Endodermal cell (in vitro differentiated cells): ENCODE results near the gene KASH5. TPM values are rescaled to one million over a fixed set of nuclear protein-coding genes. Genes with fewer than 3 reads are reported as not detected.

Experiments used
- DNase-seq: peaks from one replicate; pipeline ENCODE4 v3.0.0-alpha.2; 2017
- H3K27ac ChIP-seq: 2 replicates; pipeline ENCODE4 v1.5.1; 2013; ENCODE audit warnings: mild to moderate bottlenecking, low read depth, low read length, moderate library complexity
- H3K27me3 ChIP-seq: 2 replicates; pipeline ENCODE4 v1.6.1; 2013; ENCODE audit warnings: mild to moderate bottlenecking, low read length, moderate library complexity; ENCODE audit not compliant: insufficient read depth, control insufficient read depth, poor library complexity, severe bottlenecking
- H3K36me3 ChIP-seq: 2 replicates; pipeline ENCODE4 v1.7.0; 2013; ENCODE audit warnings: mild to moderate bottlenecking, low read length, moderate library complexity; ENCODE audit not compliant: control insufficient read depth, insufficient read depth
- H3K4me1 ChIP-seq: one replicate; pipeline ENCODE4 v1.7.0; 2013; ENCODE audit warnings: low read length; ENCODE audit not compliant: control insufficient read depth, insufficient read depth
- H3K4me3 ChIP-seq: 2 replicates; pipeline ENCODE4 v1.5.1; 2013; ENCODE audit warnings: mild to moderate bottlenecking, low read length, moderate library complexity
- H3K9ac ChIP-seq: 2 replicates; pipeline ENCODE4 v1.6.1; 2013; ENCODE audit warnings: mild to moderate bottlenecking, low read length, moderate library complexity; ENCODE audit not compliant: poor library complexity, severe bottlenecking; ENCODE audit errors: extremely low read depth
- H3K9me3 ChIP-seq: 2 replicates; pipeline ENCODE4 v1.6.1; 2013; ENCODE audit warnings: mild to moderate bottlenecking, low read length, moderate library complexity; ENCODE audit not compliant: control insufficient read depth
- H3K27ac Mint-ChIP-seq: 2 replicates; pipeline ENCODE4 v1.8.0; 2020; ENCODE audit warnings: mixed read lengths
- H3K27me3 Mint-ChIP-seq: 2 replicates; pipeline ENCODE4 v1.8.0; 2021; ENCODE audit warnings: mild to moderate bottlenecking, mixed read lengths; ENCODE audit not compliant: insufficient read depth
- H3K36me3 Mint-ChIP-seq: 2 replicates; pipeline ENCODE4 v1.8.0; 2020; ENCODE audit warnings: low read depth, mixed read lengths
- H3K4me1 Mint-ChIP-seq: 2 replicates; pipeline ENCODE4 v1.8.0; 2020; ENCODE audit warnings: mixed read lengths
- H3K4me3 Mint-ChIP-seq: 2 replicates; pipeline ENCODE4 v1.8.0; 2020; ENCODE audit warnings: mild to moderate bottlenecking, moderate library complexity, mixed read lengths
- H3K9me3 Mint-ChIP-seq: 2 replicates; pipeline ENCODE4 v1.8.0; 2020; ENCODE audit warnings: mild to moderate bottlenecking, mixed read lengths
- WGBS, 2 experiments: methylation state at CpG; one replicate each; pipeline versions ENCODE4 v1.1.5 to v1.1.7; 2013; ENCODE audit warnings: missing lambda C conversion rate in 2 of 2, mixed read lengths in 1 of 2; ENCODE audit not compliant: insufficient coverage in 1 of 2, insufficient read length in 1 of 2; 5-methylcytosine and 5-hydroxymethylcytosine counted together
- long read RNA-seq, 4 experiments: library from polyadenylated mRNA in 2 of 4; library from RNA in 1 of 4; library from capped mRNA in 1 of 4; stranded (forward) in 3 of 4; unstranded in 1 of 4; transcript quantifications; one replicate each; pipeline ENCODE4 v2.0.0, GENCODE V29; 2020 to 2021; ENCODE audit warnings: inconsistent platforms in 1 of 4
- polyA plus RNA-seq, 2 experiments: library from polyadenylated mRNA; stranded (reverse); fragments of 50-300 nt; gene quantifications; one replicate each; pipeline ENCODE4 v1.2.3, GENCODE V29; 2013
- total RNA-seq, 2 donors: library from RNA; stranded (reverse); fragmentation: NEBNext Ultra II Directional in 1 of 2; extraction: Animal tissue kit (Norgen Biotek cat#: 25700) in 1 of 2; gene quantifications; 2 replicates in 1 of 2; 3 replicates in 1 of 2; pipeline ENCODE4 v1.2.1, GENCODE V29; 2021
- TF ChIP-seq, protein P1 (sequence below): fragments of 200-600 bp; sonication (generic); conservative IDR thresholded peaks from 2 replicates; pipeline ENCODE4 v1.5.0; 2021; ENCODE audit warnings: antibody characterized with exemption, mild to moderate bottlenecking

The KASH5 gene, protein sequence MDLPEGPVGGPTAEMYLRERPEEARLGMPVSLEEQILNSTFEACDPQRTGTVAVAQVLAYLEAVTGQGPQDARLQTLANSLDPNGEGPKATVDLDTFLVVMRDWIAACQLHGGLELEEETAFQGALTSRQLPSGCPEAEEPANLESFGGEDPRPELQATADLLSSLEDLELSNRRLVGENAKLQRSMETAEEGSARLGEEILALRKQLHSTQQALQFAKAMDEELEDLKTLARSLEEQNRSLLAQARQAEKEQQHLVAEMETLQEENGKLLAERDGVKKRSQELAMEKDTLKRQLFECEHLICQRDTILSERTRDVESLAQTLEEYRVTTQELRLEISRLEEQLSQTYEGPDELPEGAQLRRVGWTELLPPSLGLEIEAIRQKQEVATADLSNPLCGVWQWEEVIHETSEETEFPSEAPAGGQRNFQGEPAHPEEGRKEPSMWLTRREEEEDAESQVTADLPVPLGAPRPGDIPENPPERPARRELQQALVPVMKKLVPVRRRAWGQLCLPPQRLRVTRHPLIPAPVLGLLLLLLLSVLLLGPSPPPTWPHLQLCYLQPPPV
- total RNA-seq: under 1 TPM in 1 of 2 donors, not detected in 1; 0.13 TPM
- polyA plus RNA-seq (2013, experiment 1 of 2): not detected
- not detected for polyA plus RNA-seq (2013, experiment 2 of 2)
- long read RNA-seq, experiment 1: 0 reads
- long read RNA-seq, experiment 2: 0 reads
- long read RNA-seq, experiment 3: 0 reads
- long read RNA-seq, experiment 4: 0 reads

DNA sequence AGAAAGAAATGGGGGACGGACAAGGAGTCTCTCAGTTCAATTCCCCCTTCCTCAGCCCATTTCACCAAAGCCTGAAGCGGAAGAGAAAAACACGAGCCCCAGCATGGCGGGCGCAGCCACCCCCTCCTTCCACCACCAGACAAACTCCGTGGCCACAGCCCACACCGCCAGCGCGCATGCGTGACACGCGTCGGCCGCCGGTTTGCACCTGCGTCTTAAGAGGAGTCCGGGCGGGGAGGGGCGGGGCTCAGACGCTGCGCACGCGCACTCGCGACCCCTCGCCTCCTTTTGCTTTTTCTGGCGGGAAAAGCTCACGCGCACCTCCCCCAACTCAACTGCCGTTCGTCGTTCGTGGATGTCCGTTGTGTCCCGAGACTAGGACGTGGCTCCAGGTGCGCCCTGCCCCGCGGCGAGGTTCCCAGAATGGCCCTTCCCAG is at the start of gene KASH5:
TSS of gene KASH5 (plus strand) at position 314 of the 437 bp plus-strand sequence. CDS start 2,635 bp downstream, outside the sequence.
- H3K9me3 Mint-ChIP-seq: peaks cover 6% of the 10 kb centered on the region
- DNase-seq: no peak
- no peak within 1 kb of the TSS for H3K4me3 Mint-ChIP-seq
- Histone ChIP-seq H3K9me3 (no peaks in the 10 kb centered on the region), H3K27me3 (peaks cover 6% of the 10 kb centered on the region), H3K9ac (no peak within 1 kb of the TSS), H3K4me3 (no peak within 1 kb of the TSS), H3K36me3 (no peaks in the 10 kb centered on the region), H3K27ac (no peak within 1 kb of the TSS), H3K4me1 (no peaks in the 10 kb centered on the region)
- H3K4me1 Mint-ChIP-seq: no peaks in the 10 kb centered on the region
- 95% methylated on average over 30 to 40 of the region's 40 CpGs for WGBS, 2 experiments
- no peaks in the 10 kb centered on the region for H3K36me3 Mint-ChIP-seq
- peaks cover 32% of the 10 kb centered on the region for H3K27me3 Mint-ChIP-seq
- no peak within 1 kb of the TSS for H3K27ac Mint-ChIP-seq
- TF ChIP-seq, protein P1, sequence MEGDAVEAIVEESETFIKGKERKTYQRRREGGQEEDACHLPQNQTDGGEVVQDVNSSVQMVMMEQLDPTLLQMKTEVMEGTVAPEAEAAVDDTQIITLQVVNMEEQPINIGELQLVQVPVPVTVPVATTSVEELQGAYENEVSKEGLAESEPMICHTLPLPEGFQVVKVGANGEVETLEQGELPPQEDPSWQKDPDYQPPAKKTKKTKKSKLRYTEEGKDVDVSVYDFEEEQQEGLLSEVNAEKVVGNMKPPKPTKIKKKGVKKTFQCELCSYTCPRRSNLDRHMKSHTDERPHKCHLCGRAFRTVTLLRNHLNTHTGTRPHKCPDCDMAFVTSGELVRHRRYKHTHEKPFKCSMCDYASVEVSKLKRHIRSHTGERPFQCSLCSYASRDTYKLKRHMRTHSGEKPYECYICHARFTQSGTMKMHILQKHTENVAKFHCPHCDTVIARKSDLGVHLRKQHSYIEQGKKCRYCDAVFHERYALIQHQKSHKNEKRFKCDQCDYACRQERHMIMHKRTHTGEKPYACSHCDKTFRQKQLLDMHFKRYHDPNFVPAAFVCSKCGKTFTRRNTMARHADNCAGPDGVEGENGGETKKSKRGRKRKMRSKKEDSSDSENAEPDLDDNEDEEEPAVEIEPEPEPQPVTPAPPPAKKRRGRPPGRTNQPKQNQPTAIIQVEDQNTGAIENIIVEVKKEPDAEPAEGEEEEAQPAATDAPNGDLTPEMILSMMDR: no peak

DNA sequence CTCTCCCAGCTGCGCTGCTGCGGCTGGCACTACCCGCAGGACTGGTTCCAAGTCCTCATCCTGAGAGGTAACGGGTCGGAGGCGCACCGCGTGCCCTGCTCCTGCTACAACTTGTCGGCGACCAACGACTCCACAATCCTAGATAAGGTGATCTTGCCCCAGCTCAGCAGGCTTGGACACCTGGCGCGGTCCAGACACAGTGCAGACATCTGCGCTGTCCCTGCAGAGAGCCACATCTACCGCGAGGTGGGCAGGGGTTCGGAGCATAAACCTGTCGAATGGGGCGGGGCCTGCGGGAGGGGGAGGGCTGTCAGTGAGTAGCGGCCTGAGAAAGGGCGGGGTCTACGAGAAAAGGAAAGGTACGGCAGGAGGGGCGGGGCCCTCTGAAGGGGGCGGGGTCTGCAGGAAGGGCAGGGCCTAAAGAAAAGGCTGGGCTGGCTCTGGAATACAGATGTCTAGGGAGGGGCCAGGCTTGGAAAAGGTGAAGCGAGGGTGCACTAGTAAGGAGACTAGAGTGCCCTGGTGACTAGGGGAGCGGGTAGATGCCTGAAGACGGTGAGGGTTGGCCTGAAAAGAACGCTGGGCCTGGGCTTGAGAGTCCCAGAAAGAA is 49.3 kb upstream of the KASH5 start:
- peaks cover 14% of the 10 kb centered on the region for H3K27me3 Mint-ChIP-seq
- no peaks in the 10 kb centered on the region for H3K9me3 ChIP-seq

More for the DNA sequence above, 49.3 kb upstream of the KASH5 start:
- Mint-ChIP-seq H3K27ac (peak overlapping the region; percentile 88), H3K4me1 (peaks cover 13% of the 10 kb centered on the region), H3K36me3 (peaks cover 52% of the 10 kb centered on the region), H3K9me3 (peaks cover 3% of the 10 kb centered on the region), H3K4me3 (peak overlapping the region; percentile 47)
- WGBS, 2 experiments: 4 to 12% methylated on average over 17 to 30 of the region's 30 CpGs
- TF ChIP-seq, protein P1: peak; percentile 36
- Histone ChIP-seq H3K4me1 (no peaks in the 10 kb centered on the region), H3K27ac (no peak overlapping the region), H3K36me3 (peaks cover 40% of the 10 kb centered on the region), H3K9ac (peak overlapping the region; percentile 39), H3K27me3 (peaks cover 6% of the 10 kb centered on the region), H3K4me3 (peak overlapping the region; percentile 69)
- peak; percentile 99 for DNase-seq
